GM12891 (cell line): Measurements from ENCODE around the gene TOPORS.

Experiments
- PAX5 ChIP-seq: IDR thresholded peaks from 2 replicates; pipeline ENCODE4 v1.6.1; 2011; ENCODE audit warnings: low read length, moderate library complexity, mild to moderate bottlenecking; ENCODE audit not compliant: insufficient read depth, severe bottlenecking
- POLR2A ChIP-seq: IDR thresholded peaks from 2 replicates; pipeline ENCODE4 v1.6.1; 2011; ENCODE audit warnings: low read depth, low read length, control low read depth
- POLR2AphosphoS5 ChIP-seq: IDR thresholded peaks from 2 replicates; pipeline ENCODE4 v1.6.1; 2011; ENCODE audit warnings: low read depth, low read length, control low read depth
- POU2F2 ChIP-seq: IDR thresholded peaks from 2 replicates; pipeline ENCODE4 v1.6.1; 2011; ENCODE audit warnings: low read depth, mild to moderate bottlenecking, control low read depth, low read length, moderate library complexity
- SPI1 ChIP-seq: IDR thresholded peaks from 2 replicates; pipeline ENCODE4 v1.6.1; 2011; ENCODE audit warnings: low read depth, low read length, control low read depth
- TAF1 ChIP-seq: IDR thresholded peaks from 2 replicates; pipeline ENCODE4 v1.6.1; 2011; ENCODE audit warnings: low read depth, low read length, control low read depth

- TF ChIP-seq TAF1 (no peak), POLR2AphosphoS5 (no peak), POLR2A (no peak), POU2F2 (no peak), PAX5 (no peak), SPI1 (no peak)
Observed at GRCh38 chr9:32501868-32502267, 50.5 kb downstream of the TOPORS start.
